Measurements from ENCODE around the gene RNF39. TPM values are rescaled to one million over a fixed set of nuclear protein-coding genes. Genes with fewer than 3 reads are reported as not detected.
"Not testable (repeated sequence)": the region's sequence is repeated elsewhere in the genome, so short reads cannot be mapped to it uniquely, and the experiment has no call there.

The RNF39 gene
- total RNA-seq, 1 experiment from 2014 or later, result 3.6 TPM

DNA sequence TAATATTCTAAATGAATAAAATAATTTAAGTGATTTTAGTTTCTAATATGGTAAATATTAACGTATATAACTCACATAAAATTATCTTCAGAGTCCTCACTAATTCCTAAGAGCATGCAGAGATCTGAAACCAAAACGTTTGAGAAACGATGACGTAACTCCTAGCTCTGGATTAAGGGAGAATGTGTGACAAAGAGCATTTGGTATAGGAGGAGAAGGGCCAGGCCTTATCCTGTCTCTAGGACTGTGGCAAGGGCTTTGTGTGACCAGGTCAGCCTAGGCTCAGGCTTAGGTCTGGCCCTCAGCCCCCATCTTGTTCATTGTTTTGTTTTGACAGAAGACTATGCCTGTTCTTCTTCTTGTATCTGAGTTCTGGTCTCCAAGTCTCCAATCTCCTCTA is 33.7 kb downstream of the RNF39 start:
- H3K27me3 Mint-ChIP-seq (ENCODE audit: insufficient read depth, unreplicated experiment), result no peaks in the 10 kb centered on the region
- H3K27ac Mint-ChIP-seq (ENCODE audit: low read depth, unreplicated experiment), result no peak overlapping the region
- intact Hi-C loops (cut with micrococcal nuclease), result no loop called here
- no peak overlapping the region for H3K4me3 Mint-ChIP-seq (ENCODE audit: unreplicated experiment)
- ChIA-PET CTCF (interaction anchor here (0.8 kb wide), 1 partner anchor 120 kb away, joined by 4 read pairs; no protein-coding TSS in a partner anchor), POLR2A (interaction anchor here (1.3 kb wide), 1 partner anchor 19 kb away, joined by 5 read pairs; the partner anchor contains the start of gene POLR1H)
- no peaks in the 10 kb centered on the region for H3K9me3 Mint-ChIP-seq (ENCODE audit: unreplicated experiment)
- TF ChIP-seq, protein P1, sequence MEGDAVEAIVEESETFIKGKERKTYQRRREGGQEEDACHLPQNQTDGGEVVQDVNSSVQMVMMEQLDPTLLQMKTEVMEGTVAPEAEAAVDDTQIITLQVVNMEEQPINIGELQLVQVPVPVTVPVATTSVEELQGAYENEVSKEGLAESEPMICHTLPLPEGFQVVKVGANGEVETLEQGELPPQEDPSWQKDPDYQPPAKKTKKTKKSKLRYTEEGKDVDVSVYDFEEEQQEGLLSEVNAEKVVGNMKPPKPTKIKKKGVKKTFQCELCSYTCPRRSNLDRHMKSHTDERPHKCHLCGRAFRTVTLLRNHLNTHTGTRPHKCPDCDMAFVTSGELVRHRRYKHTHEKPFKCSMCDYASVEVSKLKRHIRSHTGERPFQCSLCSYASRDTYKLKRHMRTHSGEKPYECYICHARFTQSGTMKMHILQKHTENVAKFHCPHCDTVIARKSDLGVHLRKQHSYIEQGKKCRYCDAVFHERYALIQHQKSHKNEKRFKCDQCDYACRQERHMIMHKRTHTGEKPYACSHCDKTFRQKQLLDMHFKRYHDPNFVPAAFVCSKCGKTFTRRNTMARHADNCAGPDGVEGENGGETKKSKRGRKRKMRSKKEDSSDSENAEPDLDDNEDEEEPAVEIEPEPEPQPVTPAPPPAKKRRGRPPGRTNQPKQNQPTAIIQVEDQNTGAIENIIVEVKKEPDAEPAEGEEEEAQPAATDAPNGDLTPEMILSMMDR (IDR thresholded peaks at IDR 0.05; ENCODE audit: unreplicated experiment), result no peak
- DNase-seq (ENCODE audit: unreplicated experiment), result no peak
- H3K4me1 Mint-ChIP-seq (ENCODE audit: insufficient read depth, unreplicated experiment), result peaks cover 4% of the 10 kb centered on the region
- no peaks in the 10 kb centered on the region for H3K36me3 Mint-ChIP-seq (ENCODE audit: insufficient read depth, unreplicated experiment)
- no TSS peak for BruUV-seq (replicated peaks)

DNA sequence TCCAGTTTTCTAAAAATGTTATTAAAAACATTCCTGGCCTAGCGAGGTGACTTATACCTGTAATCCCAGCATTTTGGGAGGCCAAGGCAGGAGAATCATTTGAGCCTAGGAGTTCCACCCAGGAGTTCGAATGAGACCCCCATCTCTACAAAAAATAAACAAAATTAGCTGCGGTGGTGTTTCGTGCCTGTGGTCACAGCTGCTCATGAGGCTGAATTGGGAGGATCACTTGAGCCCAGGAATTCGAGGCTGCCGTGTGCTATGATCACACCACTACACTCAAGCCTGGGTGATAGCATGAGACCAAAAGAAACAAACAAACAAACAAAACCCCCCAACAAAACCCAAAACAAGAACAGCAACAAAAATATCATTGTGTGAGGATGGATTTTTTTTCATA is 34.3 kb downstream of the RNF39 start:
- intact Hi-C loops (cut with micrococcal nuclease), result no loop called here
- Mint-ChIP-seq H3K4me1 (ENCODE audit: insufficient read depth, unreplicated experiment) (peaks cover 4% of the 10 kb centered on the region), H3K27ac (ENCODE audit: low read depth, unreplicated experiment) (no peak overlapping the region), H3K27me3 (ENCODE audit: insufficient read depth, unreplicated experiment) (no peaks in the 10 kb centered on the region), H3K4me3 (ENCODE audit: unreplicated experiment) (no peak overlapping the region), H3K36me3 (ENCODE audit: insufficient read depth, unreplicated experiment) (no peaks in the 10 kb centered on the region), H3K9me3 (ENCODE audit: unreplicated experiment) (no peaks in the 10 kb centered on the region)
- BruUV-seq (replicated peaks), result no TSS peak
- DNase-seq (ENCODE audit: unreplicated experiment), result no peak
- TF ChIP-seq, protein P1 (IDR thresholded peaks at IDR 0.05; ENCODE audit: unreplicated experiment), result no peak
- ChIA-PET POLR2A (interaction anchor here (0.8 to 1.3 kb wide), 2 partner anchors 20 to 33 kb away, joined by 3 to 5 read pairs; partner anchors contain the start of gene POLR1H), CTCF (no interaction called here)

DNA sequence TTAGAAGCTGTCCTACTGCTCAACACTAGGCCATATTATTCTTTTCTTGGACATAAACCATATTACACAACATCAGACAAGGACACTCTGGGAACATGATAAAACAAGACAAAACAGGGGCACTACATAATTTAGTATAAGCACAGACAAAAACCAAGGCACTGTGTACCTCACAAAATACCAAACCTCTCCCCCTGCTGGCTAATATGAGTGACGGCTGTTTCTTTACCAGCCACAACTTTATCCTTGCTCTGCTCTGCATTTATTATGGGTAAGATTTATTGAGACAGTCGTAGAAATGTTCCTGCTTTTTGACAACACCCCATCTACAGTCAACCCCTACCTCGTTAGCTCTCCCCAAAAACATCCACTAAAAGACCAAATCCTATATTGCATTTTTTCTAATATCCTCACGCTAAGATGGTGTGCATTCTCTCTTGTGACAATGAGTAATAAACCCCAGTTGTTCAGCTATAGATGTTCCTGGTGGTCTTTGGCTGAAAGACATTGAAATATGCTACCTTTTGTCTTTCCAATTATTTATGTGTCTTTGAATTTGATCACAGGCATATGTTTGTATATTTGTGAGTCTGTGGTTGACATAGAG is 38.3 kb downstream of the RNF39 start:
- H3K9me3 Mint-ChIP-seq (ENCODE audit: unreplicated experiment), result no peaks in the 10 kb centered on the region
- no peak overlapping the region for H3K4me3 Mint-ChIP-seq (ENCODE audit: unreplicated experiment)
- ChIA-PET CTCF (interaction anchor here (0.7 to 2.5 kb wide), 8 partner anchors 9 to 166 kb away, joined by 3 to 11 read pairs (median 4); no protein-coding TSS in a partner anchor), POLR2A (interaction anchor here (0.6 to 1.6 kb wide), 4 partner anchors 15 to 102 kb away, joined by 3 to 5 read pairs (median 5); partner anchors contain the start of gene POLR1H)
- BruUV-seq (replicated peaks), result no TSS peak
- intact Hi-C loops (cut with micrococcal nuclease), result loop anchor here (1.0 kb wide), 2 partner anchors 133 to 189 kb away; no protein-coding TSS in a partner anchor
- H3K27ac Mint-ChIP-seq (ENCODE audit: low read depth, unreplicated experiment), result no peak overlapping the region
- peaks cover 14% of the 10 kb centered on the region for H3K36me3 Mint-ChIP-seq (ENCODE audit: insufficient read depth, unreplicated experiment)
- peak; percentile 45 for DNase-seq (ENCODE audit: unreplicated experiment)
- H3K27me3 Mint-ChIP-seq (ENCODE audit: insufficient read depth, unreplicated experiment), result no peaks in the 10 kb centered on the region
- peaks cover 23% of the 10 kb centered on the region for H3K4me1 Mint-ChIP-seq (ENCODE audit: insufficient read depth, unreplicated experiment)
- TF ChIP-seq, protein P1 (IDR thresholded peaks at IDR 0.05; ENCODE audit: unreplicated experiment), result peak; percentile 52

DNA sequence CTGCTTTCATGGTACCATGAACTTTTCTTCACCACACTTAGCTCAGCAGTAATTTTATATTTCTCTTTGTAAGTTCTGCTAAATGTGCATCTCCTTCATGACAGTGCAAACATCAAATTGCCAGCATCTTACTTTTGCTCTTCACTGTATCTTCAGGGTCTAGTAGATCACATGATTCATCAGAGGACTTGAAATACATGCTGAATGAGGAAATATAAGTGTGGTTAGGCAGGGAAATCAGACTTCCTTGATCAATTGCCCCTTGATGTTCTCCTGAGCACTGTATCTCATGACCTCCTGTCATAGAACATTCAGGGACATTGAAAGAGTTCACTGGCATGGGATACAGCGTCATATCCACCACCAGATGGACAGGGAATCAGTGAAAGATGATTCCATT is 39.8 kb downstream of the RNF39 start:
- Mint-ChIP-seq H3K36me3 (ENCODE audit: insufficient read depth, unreplicated experiment) (peaks cover 15% of the 10 kb centered on the region), H3K27me3 (ENCODE audit: insufficient read depth, unreplicated experiment) (no peaks in the 10 kb centered on the region), H3K4me3 (ENCODE audit: unreplicated experiment) (no peak overlapping the region), H3K9me3 (ENCODE audit: unreplicated experiment) (no peaks in the 10 kb centered on the region), H3K4me1 (ENCODE audit: insufficient read depth, unreplicated experiment) (peaks cover 23% of the 10 kb centered on the region), H3K27ac (ENCODE audit: low read depth, unreplicated experiment) (no peak overlapping the region)
- ChIA-PET POLR2A (interaction anchor here (0.7 kb wide), 1 partner anchor 927 kb away, joined by 4 read pairs; no protein-coding TSS in a partner anchor), CTCF (interaction anchor here (1.1 to 2.5 kb wide), 2 partner anchors 10 to 12 kb away, joined by 3 to 11 read pairs; no protein-coding TSS in a partner anchor)
- no TSS peak for BruUV-seq (replicated peaks)
- TF ChIP-seq, protein P1 (IDR thresholded peaks at IDR 0.05; ENCODE audit: unreplicated experiment), result no peak
- DNase-seq (ENCODE audit: unreplicated experiment), result no peak
- intact Hi-C loops (cut with micrococcal nuclease), result no loop called here

DNA sequence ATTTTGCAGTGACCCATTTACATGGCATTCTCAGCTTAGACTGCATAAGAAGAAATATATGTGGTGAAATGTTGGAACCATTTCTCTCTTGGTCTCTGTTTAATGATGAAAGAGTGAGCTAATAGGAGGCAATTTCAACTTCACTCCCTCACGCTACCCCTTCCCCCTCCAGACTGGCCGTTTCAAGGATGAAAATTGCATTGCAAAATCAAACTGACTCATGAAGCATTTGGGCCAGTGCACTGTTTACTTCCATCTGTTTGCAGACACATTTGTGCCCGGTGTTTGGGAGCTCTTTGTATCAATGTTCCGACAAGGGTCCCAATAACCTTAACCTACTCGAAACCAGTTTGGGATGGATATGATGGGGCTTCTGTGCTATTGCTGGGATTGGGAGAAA is 42.1 kb downstream of the RNF39 start:
- H3K4me1 Mint-ChIP-seq (ENCODE audit: insufficient read depth, unreplicated experiment), result peaks cover 23% of the 10 kb centered on the region
- H3K36me3 Mint-ChIP-seq (ENCODE audit: insufficient read depth, unreplicated experiment), result peaks cover 15% of the 10 kb centered on the region
- peak overlapping the region; percentile 12 for H3K27ac Mint-ChIP-seq (ENCODE audit: low read depth, unreplicated experiment)
- H3K9me3 Mint-ChIP-seq (ENCODE audit: unreplicated experiment); H3K27me3 Mint-ChIP-seq (ENCODE audit: insufficient read depth, unreplicated experiment); BruUV-seq (replicated peaks); intact Hi-C loops (cut with micrococcal nuclease); CTCF ChIA-PET: not testable (repeated sequence)
- peak overlapping the region; percentile 4 for H3K4me3 Mint-ChIP-seq (ENCODE audit: unreplicated experiment)
- POLR2A ChIA-PET, result interaction anchor here (1.2 to 2.3 kb wide), 3 partner anchors 9 to 28 kb away, joined by 3 to 8 read pairs (median 3); partner anchors contain the start of gene POLR1H
- peak; percentile 71 for DNase-seq (ENCODE audit: unreplicated experiment)

All from MCF 10A (cell line).